C4-2B (cell line): ENCODE data around the gene TRAF3.

Source experiments
- ZFX ChIP-seq: fragments of 450-650 bp; IDR thresholded peaks from 2 replicates; pipeline ENCODE4 v1.6.1; 2017
- TF ChIP-seq, protein P1 (sequence below): fragments of 450-650 bp; conservative IDR thresholded peaks from 2 replicates; pipeline ENCODE4 v1.5.1; 2017; ENCODE audit warnings: mild to moderate bottlenecking

DNA sequence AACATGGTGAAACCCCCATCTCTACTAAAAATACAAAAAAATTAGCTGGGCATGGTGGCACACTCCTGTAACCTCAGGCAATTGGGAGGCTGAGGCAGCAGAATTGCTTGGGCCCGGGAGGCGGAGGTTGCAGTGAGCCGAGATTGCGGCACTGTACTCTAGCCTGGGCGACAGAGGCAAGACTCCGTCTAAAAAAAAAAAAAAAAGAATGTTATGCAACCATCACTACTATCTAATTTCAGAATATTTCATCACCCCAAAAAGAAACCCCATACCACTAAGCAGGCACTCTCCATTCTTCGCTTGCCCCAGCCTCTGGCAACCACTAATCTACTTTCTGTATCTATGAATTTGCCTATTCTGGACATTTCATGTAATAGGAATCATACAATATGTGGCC, 76.4 kb downstream of the TRAF3 start:
- TF ChIP-seq, protein P1, sequence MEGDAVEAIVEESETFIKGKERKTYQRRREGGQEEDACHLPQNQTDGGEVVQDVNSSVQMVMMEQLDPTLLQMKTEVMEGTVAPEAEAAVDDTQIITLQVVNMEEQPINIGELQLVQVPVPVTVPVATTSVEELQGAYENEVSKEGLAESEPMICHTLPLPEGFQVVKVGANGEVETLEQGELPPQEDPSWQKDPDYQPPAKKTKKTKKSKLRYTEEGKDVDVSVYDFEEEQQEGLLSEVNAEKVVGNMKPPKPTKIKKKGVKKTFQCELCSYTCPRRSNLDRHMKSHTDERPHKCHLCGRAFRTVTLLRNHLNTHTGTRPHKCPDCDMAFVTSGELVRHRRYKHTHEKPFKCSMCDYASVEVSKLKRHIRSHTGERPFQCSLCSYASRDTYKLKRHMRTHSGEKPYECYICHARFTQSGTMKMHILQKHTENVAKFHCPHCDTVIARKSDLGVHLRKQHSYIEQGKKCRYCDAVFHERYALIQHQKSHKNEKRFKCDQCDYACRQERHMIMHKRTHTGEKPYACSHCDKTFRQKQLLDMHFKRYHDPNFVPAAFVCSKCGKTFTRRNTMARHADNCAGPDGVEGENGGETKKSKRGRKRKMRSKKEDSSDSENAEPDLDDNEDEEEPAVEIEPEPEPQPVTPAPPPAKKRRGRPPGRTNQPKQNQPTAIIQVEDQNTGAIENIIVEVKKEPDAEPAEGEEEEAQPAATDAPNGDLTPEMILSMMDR, result no peak
- TF ChIP-seq ZFX, result no peak
